ENCODE measurements around the gene VSX2.
A peak's percentile ranks its signal among the peaks of the same experiment; 100 is the strongest.

The VSX2 gene

GRCh38 chr14:74302634-74303569, 63.7 kb downstream of the VSX2 start, which contains the start of gene ABCD4:
TSS of gene ABCD4 (minus strand) at chr14:74302934. CDS start at chr14:74302912, 22 bp downstream.
- DNase-seq (ENCODE audit: low spot score): peak; percentile 88

- DNase-seq (ENCODE audit: low spot score): no peak
Measured at GRCh38 chr14:74308695-74309094, 69.4 kb downstream of the VSX2 start.

- DNase-seq (ENCODE audit: low spot score): no peak
Measured at GRCh38 chr14:74309125-74310022, 70.1 kb downstream of the VSX2 start.

- DNase-seq (ENCODE audit: low spot score): no peak
Measured at GRCh38 chr14:74312161-74312560, 72.9 kb downstream of the VSX2 start.

Data from hepatic stellate cell (primary cell).